Embryonic facial prominence (tissue), 1 donor: ENCODE results near the gene ZNF620.
"Not testable (repeated sequence)": the region's sequence is repeated elsewhere in the genome, so short reads cannot be mapped to it uniquely, and the experiment has no call there.

ENCODE experiments used
- DNase-seq: peaks from one replicate; pipeline ENCODE4 v3.0.0-alpha.2; 2016; ENCODE audit errors: extremely low spot score

Gene ZNF620

GRCh38 chr3:40502034-40502433 lies 3.8 kb upstream of the ZNF620 start:
- no peak for DNase-seq

- no peak for DNase-seq
These were observed 1.0 kb upstream of the ZNF620 start for GRCh38 chr3:40504636-40505430.

GRCh38 chr3:40511031-40511718 lies 5.3 kb downstream of the ZNF620 start:
- DNase-seq: no peak

- DNase-seq: no peak
These were observed 10.4 kb downstream of the ZNF620 start for GRCh38 chr3:40516201-40516600.

- DNase-seq: no peak
These were observed 12.2 kb downstream of the ZNF620 start for GRCh38 chr3:40518067-40518466.

GRCh38 chr3:40518848-40519247 lies 13.0 kb downstream of the ZNF620 start:
- DNase-seq: no peak

GRCh38 chr3:40521254-40521653 lies 15.4 kb downstream of the ZNF620 start:
- DNase-seq: no peak

GRCh38 chr3:40523781-40524180 lies 17.9 kb downstream of the ZNF620 start:
- DNase-seq: no peak

GRCh38 chr3:40524222-40524567 lies 18.4 kb downstream of the ZNF620 start:
- DNase-seq: no peak

- peak; percentile 21 for DNase-seq
These were observed 18.9 kb downstream of the ZNF620 start, which contains the start of gene ZNF621 for GRCh38 chr3:40524568-40525285. TSS of gene ZNF621 (plus strand) at chr3:40524960. CDS start at chr3:40525841, 881 bp downstream.

- DNase-seq: no peak
These were observed 22.6 kb downstream of the ZNF620 start for GRCh38 chr3:40528426-40528825.

GRCh38 chr3:40532252-40532651 lies 26.4 kb downstream of the ZNF620 start:
- DNase-seq: no peak

- no peak for DNase-seq
These were observed 28.4 kb downstream of the ZNF620 start for GRCh38 chr3:40534283-40534682.

GRCh38 chr3:40546816-40547215 lies 41.0 kb downstream of the ZNF620 start:
- no peak for DNase-seq

- no peak for DNase-seq
These were observed 44.3 kb downstream of the ZNF620 start for GRCh38 chr3:40550167-40550566.

- DNase-seq: no peak
These were observed 51.8 kb downstream of the ZNF620 start for GRCh38 chr3:40557575-40558161.

- not testable (repeated sequence) for DNase-seq
These were observed 56.6 kb downstream of the ZNF620 start for GRCh38 chr3:40562482-40562881.

- not testable (repeated sequence) for DNase-seq
These were observed 59.8 kb downstream of the ZNF620 start for GRCh38 chr3:40565629-40566028.

GRCh38 chr3:40566694-40567093 lies 60.9 kb downstream of the ZNF620 start:
- DNase-seq: no peak
